BJ (cell line): ENCODE results near the gene SAPCD2. TPM values are rescaled to one million over a fixed set of nuclear protein-coding genes. Genes with fewer than 3 reads are reported as not detected.

ENCODE experiments used
- CTCF ChIA-PET: fragments of 350-600 bp; formaldehyde crosslinking; extraction: SDS; loops from one replicate; lab custom pipeline; 2021; ENCODE audit warnings: antibody characterized with exemption, inconsistent platforms; lab: Yijun Ruan, JAX
- POLR2A ChIA-PET: fragments of 300-600 bp; sonication (Branson Sonifier 250); formaldehyde crosslinking; extraction: SDS; loops from one replicate; lab custom pipeline; 2021; ENCODE audit warnings: antibody characterized with exemption; lab: Charles Lee
- DNase-seq: peaks from one replicate; pipeline ENCODE4 v3.0.0-alpha.2; 2011; ENCODE audit warnings: low read depth
- H3K27me3 ChIP-seq: 2 replicates; pipeline ENCODE4 v1.6.0; 2011; ENCODE audit warnings: low read length; ENCODE audit not compliant: control insufficient read depth, insufficient read depth
- H3K36me3 ChIP-seq: 2 replicates; pipeline ENCODE4 v1.5.1; 2011; ENCODE audit warnings: low read length; ENCODE audit not compliant: control insufficient read depth, insufficient read depth
- H3K4me3 ChIP-seq: 2 replicates; pipeline ENCODE4 v1.5.1; 2011; ENCODE audit warnings: low read depth, mild to moderate bottlenecking, control low read depth, low read length
- polyA plus RNA-seq: library from polyadenylated mRNA; depleted of rRNA; stranded (reverse); fragments of >200 nt; gene quantifications from 2 replicates; pipeline ENCODE4 v1.2.3, GENCODE V29; 2011
- TF ChIP-seq, protein P1 (sequence below): IDR thresholded peaks from 2 replicates; pipeline ENCODE4 v1.5.1; 2011; ENCODE audit warnings: low read depth, mild to moderate bottlenecking, control low read depth, inconsistent platforms, low read length, moderate library complexity; ENCODE audit not compliant: insufficient read depth

The SAPCD2 gene
- polyA plus RNA-seq, 1 experiment = 8.6 TPM

GRCh38 chr9:137067860-137068538 lies 2.4 kb downstream of the SAPCD2 start:
- TF ChIP-seq, protein P1, sequence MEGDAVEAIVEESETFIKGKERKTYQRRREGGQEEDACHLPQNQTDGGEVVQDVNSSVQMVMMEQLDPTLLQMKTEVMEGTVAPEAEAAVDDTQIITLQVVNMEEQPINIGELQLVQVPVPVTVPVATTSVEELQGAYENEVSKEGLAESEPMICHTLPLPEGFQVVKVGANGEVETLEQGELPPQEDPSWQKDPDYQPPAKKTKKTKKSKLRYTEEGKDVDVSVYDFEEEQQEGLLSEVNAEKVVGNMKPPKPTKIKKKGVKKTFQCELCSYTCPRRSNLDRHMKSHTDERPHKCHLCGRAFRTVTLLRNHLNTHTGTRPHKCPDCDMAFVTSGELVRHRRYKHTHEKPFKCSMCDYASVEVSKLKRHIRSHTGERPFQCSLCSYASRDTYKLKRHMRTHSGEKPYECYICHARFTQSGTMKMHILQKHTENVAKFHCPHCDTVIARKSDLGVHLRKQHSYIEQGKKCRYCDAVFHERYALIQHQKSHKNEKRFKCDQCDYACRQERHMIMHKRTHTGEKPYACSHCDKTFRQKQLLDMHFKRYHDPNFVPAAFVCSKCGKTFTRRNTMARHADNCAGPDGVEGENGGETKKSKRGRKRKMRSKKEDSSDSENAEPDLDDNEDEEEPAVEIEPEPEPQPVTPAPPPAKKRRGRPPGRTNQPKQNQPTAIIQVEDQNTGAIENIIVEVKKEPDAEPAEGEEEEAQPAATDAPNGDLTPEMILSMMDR = peak; percentile 87
- CTCF ChIA-PET = interaction anchor here (0.6 to 9.4 kb wide), 24 partner anchors 8 to 293 kb away, joined by 3 to 153 read pairs (median 4); partner anchors contain the start of genes CYSRT1, MAN1B1, NPDC1 and RNF224
- DNase-seq = no peak
- Histone ChIP-seq H3K4me3 (no peak overlapping the region), H3K27me3 (no peaks in the 10 kb centered on the region), H3K36me3 (no peaks in the 10 kb centered on the region)
- POLR2A ChIA-PET = no interaction called here

GRCh38 chr9:137066096-137066861 lies 4.1 kb downstream of the SAPCD2 start:
- TF ChIP-seq, protein P1 = no peak
- no peak for DNase-seq
- Histone ChIP-seq H3K27me3 (no peaks in the 10 kb centered on the region), H3K36me3 (no peaks in the 10 kb centered on the region), H3K4me3 (no peak overlapping the region)
- ChIA-PET POLR2A (no interaction called here), CTCF (interaction anchor here (1.0 to 9.4 kb wide), 11 partner anchors 8 to 279 kb away, joined by 3 to 153 read pairs (median 5); partner anchors contain the start of genes MAN1B1, NPDC1 and UAP1L1)

GRCh38 chr9:137065336-137065967 lies 4.9 kb downstream of the SAPCD2 start:
- H3K36me3 ChIP-seq = no peaks in the 10 kb centered on the region
- ChIA-PET POLR2A (no interaction called here), CTCF (interaction anchor here (0.7 to 9.4 kb wide), 8 partner anchors 12 to 279 kb away, joined by 3 to 153 read pairs (median 10); partner anchors contain the start of genes ENTPD2, NPDC1 and UAP1L1)
- TF ChIP-seq, protein P1 = no peak
- no peak overlapping the region for H3K4me3 ChIP-seq
- DNase-seq = no peak
- no peaks in the 10 kb centered on the region for H3K27me3 ChIP-seq

- Histone ChIP-seq H3K36me3 (no peaks in the 10 kb centered on the region), H3K4me3 (no peak overlapping the region), H3K27me3 (no peaks in the 10 kb centered on the region)
- ChIA-PET POLR2A (no interaction called here), CTCF (interaction anchor here (0.6 to 9.4 kb wide), 15 partner anchors 11 to 336 kb away, joined by 3 to 153 read pairs (median 7); partner anchors contain the start of genes ABCA2, ENTPD2, FUT7 and NPDC1)
- TF ChIP-seq, protein P1 = no peak
- no peak for DNase-seq
Measured at GRCh38 chr9:137064880-137065164, 5.5 kb downstream of the SAPCD2 start.
